HG03095 (cell line): ENCODE results near the gene ADAMTS13.

ENCODE experiments used
- ATAC-seq: cut with Tn5 transposase; IDR thresholded peaks from one replicate; pipeline ENCODE4 v1.9.1; 2021; ENCODE audit warnings: moderate library complexity; ENCODE audit not compliant: unreplicated experiment

ADAMTS13 gene

DNA sequence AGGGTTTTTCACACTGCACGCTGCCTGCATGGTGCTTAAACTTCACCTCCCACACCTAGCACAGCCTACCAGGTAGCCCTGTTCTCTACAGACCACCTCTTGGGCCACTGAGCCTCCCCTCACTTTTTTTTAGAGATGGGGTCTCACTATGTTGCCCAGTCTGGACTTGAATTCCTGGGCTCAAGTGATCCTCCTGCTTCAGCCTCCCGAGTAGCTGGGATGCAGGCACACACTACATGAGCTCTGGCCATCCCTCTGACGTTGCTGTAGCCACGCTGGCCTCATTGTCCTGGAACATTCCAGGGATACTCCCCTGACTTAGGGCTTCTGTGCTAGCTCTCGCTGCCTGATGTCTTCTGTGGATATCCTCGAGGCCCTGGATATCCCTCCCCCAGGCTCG, 30.4 kb downstream of the ADAMTS13 start:
- ATAC-seq, result no peak

DNA sequence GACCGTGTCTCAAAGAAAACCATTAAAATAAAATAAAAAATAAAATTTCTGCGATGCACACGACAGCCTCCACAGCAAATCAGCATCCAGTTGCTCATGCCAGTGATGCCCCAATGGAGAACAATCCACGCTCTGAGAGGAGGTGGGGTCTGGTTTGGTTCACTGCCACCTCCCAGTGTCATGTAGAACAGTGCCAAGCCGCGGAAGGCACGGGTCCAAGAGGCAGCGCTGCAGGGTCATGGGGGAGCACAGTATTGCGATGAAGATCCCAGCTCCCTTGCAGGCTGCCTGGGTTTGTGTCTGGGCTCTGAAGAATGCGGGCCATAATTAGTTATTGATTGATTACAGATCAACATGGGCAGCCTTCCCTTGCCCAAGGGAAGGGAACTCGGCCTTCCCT, 31.5 kb downstream of the ADAMTS13 start:
- ATAC-seq, result no peak

DNA sequence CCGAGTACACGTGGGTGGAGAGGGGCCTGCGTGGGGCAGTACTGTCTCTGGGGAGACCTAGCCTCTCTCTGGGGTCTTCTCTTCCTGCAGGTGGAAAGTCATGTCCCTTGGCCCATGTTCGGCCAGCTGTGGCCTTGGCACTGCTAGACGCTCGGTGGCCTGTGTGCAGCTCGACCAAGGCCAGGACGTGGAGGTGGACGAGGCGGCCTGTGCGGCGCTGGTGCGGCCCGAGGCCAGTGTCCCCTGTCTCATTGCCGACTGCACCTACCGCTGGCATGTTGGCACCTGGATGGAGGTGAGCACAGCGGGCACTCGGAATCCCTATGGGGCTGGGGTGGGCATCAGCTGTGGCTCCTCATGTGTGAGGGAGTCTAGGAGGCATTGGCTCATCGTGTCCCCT, 32.2 kb downstream of the ADAMTS13 start:
- ATAC-seq, result no peak

DNA sequence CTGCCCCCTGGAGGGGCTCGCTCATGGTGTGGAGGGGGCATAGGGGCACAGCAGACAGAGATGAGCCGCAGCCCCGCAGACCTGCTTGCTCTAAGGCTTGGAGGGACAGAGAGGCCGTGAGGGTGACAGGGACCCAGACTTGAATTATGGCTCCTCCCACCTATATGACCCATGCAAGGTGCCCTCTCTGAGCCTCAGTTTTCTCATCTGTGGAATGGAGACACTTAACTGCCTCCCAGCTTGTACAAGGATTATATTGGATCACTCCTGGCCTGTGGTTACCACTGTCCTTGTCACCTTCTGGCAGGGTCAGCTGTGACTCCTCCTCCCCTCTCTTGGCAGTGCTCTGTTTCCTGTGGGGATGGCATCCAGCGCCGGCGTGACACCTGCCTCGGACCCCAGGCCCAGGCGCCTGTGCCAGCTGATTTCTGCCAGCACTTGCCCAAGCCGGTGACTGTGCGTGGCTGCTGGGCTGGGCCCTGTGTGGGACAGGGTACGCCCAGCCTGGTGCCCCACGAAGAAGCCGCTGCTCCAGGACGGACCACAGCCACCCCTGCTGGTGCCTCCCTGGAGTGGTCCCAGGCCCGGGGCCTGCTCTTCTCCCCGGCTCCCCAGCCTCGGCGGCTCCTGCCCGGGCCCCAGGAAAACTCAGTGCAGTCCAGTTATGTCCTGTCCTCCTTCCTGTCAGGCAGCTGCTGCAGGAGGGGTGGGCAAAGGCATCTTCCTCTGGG, 32.9 kb downstream of the ADAMTS13 start:
- ATAC-seq, result no peak

DNA sequence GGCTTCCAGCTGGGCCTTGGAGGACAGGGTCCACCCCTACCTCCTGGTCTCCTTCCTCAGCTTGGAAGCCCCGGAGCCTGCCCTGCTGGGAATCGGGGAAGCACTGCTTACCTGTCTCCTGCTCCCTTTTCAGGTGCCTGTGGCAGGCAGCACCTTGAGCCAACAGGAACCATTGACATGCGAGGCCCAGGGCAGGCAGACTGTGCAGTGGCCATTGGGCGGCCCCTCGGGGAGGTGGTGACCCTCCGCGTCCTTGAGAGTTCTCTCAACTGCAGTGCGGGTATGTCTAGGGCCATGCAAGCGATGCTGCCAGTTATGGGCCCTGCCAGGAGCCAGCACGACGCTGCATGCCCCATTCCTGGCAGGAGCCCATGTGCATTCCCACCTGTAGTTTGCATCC, 33.8 kb downstream of the ADAMTS13 start:
- no peak for ATAC-seq

DNA sequence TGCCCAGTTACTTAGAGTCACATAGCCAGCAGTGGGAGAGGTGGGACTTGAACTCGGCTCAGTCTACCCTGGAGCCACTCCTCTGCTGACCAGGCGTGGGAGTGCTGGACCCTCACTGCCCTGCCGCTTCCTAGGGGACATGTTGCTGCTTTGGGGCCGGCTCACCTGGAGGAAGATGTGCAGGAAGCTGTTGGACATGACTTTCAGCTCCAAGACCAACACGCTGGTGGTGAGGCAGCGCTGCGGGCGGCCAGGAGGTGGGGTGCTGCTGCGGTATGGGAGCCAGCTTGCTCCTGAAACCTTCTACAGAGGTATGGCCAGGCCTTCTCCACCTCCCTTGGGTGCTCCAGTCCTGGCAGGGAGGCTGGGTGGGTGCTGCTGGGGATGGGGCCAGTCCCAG, 34.2 kb downstream of the ADAMTS13 start:
- no peak for ATAC-seq

DNA sequence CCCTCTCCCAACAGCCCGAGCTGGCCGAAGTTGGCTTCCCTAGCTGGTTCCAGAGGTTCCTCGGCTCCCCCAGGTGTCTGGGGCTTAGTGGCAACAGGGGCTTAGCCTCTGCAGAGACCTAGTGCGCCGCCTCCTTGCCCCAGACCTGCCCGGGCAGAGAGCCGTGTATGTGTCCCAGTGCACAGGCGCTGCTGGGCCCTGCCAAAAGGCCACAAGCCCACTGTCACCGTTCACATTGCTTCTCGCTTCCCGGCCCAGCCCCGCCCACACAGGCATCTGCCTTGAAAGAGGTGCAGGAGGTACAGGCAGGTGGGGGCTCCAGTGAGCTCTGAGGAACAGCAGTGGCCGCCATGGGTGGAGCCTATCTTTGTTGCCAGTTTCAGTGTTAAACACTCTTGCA, 35.1 kb downstream of the ADAMTS13 start:
- ATAC-seq, result no peak

DNA sequence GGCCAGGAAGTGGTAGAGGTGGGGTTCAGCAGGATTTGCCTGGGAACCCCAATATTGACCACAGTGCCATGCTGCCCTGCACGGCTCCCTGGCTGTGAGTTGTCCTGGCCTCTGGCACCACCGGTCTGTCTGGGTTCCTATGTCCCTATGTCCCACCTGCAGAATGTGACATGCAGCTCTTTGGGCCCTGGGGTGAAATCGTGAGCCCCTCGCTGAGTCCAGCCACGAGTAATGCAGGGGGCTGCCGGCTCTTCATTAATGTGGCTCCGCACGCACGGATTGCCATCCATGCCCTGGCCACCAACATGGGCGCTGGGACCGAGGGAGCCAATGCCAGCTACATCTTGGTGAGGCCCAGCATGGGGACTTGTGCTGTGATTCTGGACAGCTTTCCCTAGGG, 35.6 kb downstream of the ADAMTS13 start:
- no peak for ATAC-seq

DNA sequence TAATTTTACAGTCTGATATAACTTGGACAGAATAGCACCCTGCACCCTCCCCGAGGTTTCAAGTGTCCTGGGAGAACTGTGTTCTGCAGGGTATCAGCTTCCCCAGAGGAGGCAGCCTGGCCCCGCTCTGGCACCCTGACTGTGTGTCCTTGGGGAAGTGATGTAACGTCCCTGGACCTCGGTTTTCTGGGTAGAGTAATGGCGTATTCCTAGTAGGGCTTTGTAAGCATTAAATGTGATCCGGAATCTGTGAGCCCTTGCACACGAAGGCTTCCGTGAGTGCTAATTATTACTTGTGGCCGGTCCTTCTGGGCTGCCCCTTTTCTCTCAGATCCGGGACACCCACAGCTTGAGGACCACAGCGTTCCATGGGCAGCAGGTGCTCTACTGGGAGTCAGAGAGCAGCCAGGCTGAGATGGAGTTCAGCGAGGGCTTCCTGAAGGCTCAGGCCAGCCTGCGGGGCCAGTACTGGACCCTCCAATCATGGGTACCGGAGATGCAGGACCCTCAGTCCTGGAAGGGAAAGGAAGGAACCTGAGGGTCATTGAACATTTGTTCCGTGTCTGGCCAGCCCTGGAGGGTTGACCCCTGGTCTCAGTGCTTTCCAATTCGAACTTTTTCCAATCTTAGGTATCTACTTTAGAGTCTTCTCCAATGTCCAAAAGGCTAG, 36.6 kb downstream of the ADAMTS13 start:
- no peak for ATAC-seq

DNA sequence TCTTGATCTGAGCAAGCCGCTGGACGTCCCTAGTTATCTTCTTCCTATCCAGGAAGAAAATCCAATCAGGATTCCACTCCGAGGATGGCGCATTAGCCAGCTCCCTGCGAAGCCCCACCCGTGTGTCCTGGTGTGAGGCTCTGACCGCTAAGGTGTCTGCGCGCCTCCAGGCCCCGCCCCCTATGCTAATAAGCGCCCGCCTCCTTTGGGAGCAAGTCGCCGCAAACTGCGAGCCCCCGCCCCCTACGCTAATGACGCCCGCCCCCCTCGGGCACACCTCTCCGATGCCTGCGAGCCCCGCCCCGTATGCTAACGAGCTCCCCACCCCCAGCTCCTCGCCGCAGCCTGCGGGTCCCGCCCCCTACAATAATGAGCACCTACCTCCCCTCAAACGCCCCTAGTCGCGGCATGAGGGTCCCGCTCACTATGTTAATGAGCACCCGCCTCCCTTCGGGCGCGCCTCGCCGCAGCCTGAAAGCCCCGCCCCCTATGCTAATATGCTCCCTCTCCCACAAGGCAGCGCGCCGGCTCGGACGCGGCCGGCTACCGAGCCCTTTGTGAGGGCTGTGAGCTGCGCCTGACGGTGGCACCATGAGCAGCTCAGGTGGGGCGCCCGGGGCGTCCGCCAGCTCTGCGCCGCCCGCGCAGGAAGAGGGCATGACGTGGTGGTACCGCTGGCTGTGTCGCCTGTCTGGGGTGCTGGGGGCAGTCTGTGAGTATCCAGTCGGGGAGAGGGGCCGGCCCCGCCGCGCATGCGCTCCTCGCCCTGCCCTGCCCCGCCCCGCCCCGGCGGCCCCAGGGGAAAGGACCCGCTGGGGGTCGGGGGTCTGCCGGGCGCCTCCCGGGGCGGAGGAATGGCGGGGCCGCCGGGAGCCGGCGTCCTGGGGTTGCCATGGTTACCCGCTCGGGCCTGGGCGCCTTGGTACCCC, 37.6 kb downstream of the ADAMTS13 start, which contains the start of gene CACFD1:
Gene CACFD1 (plus strand): TSS at position 503 of the 929 bp plus-strand sequence. CDS start 89 bp downstream, at position 592.
- ATAC-seq, result peak; percentile 64

DNA sequence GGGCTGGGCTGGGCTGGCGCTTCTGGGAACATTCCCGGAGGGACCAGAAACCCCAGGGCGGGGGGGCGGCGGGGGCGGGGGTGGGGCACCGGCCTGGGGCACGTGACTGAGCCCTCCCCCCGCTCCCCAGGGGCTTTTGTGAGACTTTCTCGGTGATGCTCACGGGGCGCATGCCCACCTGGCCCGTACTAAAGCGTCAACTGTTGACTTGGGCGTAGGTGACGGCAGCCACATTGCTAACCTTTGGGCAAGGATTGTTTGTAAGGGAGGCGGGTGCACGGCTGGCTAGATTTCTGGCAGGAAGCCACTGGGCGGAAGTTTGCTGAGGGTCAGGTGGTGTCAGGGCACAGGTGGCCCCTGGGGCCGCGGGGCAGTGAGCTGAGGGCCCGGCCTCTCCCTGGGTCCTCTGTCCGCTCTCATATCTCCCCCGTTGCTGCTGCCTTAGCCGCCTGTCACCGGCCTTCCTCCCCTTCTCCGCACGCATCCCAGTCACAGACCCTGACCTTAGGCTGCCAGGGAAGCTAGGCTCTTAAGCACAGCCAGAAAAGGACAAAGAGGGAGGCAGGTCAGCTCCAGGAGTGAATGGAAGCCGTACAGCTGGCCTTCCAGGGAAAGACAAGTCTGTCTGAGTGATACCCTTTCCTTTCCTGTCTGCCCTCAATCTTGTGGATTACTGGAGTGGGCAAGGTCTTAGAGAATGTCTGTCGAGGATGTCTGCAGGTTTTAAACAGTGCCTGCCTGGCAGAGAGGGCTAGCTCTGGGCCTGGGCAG, 38.4 kb downstream of the ADAMTS13 start:
- peak; percentile 15 for ATAC-seq

DNA sequence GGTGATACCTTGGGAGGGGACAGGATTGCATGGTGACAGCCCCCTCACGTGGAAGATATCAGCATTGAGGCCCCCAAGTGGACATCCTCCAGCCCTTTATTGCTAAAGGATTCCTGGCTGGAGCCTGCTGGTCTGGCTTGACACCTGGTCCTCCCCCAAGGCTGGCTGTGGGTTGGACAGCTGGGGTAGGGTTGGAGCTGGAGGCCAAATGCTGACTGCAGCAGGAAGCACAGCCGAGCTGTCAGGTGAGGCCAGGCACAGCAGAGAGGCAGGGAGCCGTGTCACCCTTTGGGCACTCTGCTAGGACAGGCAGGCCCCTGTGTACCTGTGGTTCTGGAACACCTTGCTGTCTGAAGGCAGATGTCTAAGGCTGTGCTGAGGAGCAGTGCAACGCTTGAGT, 39.8 kb downstream of the ADAMTS13 start:
- ATAC-seq, result no peak

DNA sequence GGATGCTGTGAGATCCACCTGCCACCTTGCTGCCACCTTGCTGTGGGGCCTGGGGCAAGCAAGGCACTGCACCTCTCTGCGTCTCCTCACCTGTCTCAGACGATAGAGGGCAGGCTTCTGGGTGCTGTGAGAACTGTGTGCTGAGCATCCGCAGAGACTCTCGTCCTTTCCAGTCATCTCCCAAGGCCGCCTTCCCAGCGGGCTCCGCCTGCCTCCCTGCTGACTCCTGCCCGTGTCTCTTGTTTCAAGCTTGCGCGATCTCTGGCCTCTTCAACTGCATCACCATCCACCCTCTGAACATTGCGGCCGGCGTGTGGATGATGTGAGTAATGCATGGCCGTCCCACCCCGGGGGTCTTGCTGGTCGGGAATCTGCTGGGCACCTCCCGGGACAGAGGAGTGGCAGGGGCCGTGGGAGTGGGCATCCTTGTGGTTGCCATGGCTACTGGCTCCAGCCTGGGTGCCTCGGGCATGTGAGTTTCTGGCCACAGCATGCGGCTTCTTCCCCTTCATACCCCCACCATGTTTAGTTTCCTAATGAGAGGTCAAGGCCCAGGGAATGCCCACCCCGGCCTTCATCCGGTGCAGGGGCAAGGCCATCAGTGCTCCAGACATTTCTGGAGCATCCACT, 41.2 kb downstream of the ADAMTS13 start:
- no peak for ATAC-seq

DNA sequence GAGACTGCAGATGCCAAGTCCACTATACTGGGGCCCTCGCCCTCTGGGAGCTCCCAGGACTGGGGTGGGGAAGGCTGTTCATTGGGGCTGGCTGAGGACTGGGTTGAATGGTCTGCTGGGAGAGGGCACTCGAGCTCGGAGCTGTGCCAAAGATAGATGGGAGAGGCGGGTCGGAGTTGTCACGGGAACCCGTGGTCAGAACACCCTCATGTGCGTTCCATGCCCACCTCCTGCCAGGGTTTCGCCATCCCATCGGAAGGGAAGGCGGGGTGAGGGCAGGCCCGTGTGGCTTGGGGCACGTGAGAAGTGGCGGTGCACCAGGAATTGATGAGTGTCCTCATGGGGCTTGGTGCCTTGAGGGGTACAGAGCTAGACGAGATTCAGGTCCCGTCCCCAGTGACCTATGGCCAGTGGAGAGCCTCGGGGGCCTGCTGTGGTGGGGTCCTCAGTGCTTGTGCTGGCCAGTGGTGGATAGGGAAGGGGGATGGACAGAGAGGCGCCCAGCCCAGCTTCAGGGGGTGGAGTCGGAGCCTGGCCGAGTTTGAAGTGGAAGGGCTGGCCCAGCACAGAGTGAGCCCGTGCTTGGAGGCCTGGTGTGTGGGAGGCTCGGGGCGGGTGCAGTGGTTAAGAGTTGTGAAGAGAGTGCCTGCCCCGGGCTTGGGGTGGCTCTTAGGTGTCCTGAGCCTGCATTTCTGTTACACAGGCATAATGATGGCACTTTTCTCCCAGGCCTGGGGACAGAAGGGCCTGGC, 41.9 kb downstream of the ADAMTS13 start:
- no peak for ATAC-seq

DNA sequence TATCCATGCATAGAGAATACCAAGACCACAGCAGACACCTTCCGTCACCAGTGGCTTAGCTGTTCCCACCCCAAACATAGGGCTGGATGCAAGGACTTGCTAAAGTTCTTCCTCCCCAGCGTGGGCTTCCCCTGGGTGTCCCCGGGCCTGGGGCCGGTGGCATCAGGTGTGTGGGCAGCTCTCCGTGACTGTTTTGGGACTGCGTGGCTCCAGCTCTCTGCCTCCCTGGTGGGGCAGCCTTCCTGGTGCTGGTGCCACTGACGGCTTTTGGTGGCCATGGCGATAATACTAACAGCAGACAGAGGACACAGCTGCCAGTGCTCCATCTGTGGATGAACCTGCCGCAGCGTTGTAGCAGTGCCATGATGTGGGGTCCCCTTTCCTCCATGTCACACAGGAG, 42.5 kb downstream of the ADAMTS13 start:
- ATAC-seq, result no peak

DNA sequence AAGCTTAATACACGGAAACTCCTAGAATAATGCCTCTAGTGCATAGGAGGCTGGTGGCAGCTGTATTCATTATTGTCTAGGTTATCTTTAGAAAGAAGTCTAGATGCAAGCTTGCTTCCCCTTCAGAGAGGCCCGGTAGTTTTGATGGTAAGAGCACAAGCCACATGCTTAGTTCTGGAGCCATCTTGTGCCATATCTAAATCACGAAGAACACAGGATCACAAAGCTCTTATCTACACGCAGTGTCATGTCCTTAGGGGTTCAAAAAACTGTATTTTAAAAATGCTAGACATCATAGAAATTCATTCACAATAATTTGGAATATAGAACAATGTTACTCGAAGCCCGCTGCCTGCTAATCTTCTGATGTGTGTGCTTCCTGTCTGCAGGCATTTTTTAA, 43.8 kb downstream of the ADAMTS13 start:
- ATAC-seq, result no peak

DNA sequence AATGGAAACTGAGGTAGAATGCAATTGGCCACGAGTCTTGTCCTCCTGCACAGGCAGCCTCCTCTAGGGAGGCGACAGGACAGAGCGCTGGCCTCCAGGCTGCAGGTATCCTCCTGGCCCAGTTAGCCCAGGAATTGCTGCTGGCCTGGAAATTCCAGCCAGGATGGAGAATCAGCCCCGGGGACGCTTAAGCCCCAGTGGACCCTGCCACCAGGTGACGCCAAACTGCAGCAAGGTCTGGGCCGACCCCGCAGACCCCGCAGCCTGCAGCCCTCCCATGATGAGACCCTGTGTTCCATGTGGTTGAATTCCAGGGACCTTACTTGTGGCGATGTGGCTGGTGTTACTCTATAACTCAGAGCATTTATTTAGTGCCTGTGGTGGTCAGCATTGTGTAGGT, 44.9 kb downstream of the ADAMTS13 start:
- no peak for ATAC-seq

DNA sequence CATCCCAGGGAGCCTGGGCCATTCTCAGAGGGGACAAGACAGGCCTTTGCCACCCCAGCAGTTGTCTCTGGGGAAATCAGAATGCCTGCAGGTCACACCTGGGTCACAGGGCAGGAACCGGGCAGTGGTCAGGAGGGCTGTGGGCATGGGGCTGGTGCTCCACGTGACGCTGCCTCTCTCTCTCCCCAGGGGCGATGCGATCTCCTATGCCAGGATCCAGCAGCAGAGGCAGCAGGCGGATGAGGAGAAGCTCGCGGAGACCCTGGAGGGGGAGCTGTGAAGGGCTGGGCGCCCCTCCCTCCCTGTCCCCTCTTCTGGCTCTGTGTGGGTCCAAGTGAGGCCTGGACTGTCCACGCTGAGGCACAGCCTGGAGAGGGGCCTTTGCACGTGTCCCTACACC, 46.2 kb downstream of the ADAMTS13 start:
- ATAC-seq, result no peak

DNA sequence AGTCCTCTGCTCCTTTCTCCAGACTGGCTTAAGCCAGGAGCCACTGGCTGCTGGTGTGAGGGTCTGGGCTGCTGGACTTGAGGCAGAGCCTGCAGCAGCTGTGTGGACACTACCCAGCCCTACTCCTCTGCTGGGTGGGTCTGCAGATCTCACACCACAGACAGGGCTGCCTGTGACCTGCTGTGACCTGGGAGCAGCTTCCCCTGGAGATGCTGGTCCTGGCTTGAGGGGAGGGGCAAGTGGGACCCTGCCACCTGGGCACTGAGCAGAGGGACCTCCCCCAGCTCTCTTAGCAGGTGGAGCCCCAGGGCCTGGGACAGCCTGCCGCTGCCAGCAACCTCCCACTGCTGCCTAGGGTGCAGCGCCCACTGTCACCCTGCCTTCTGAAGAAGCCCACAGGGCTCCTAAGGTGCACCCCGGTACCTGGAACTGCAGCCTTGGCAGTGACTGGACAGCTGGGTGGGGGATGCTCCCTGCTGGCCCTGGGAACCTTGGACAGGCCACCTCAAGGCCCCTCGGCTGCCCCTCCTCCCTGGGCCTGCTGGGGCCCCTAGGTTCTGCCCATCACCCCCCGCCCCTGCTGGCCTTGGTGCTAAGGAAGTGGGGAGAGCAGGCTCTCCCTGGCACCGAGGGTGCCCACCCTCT, 46.7 kb downstream of the ADAMTS13 start:
- no peak for ATAC-seq
